Neural progenitor cell (in vitro differentiated cells): ENCODE results near the gene PRDM5. TPM values are rescaled to one million over a fixed set of nuclear protein-coding genes. Genes with fewer than 3 reads are reported as not detected.
"Not testable (repeated sequence)": the region's sequence is repeated elsewhere in the genome, so short reads cannot be mapped to it uniquely, and the experiment has no call there.

Source experiments
- DNase-seq: peaks from one replicate; pipeline ENCODE4 v3.0.0-alpha.2; 2016; ENCODE audit warnings: low spot score
- H2AFZ ChIP-seq: fragments of 200-600 bp; sonication (generic); replicated peaks from 2 replicates; pipeline ENCODE4 v1.6.1; 2016; ENCODE audit warnings: antibody characterized with exemption
- H3F3A ChIP-seq: fragments of 200-600 bp; sonication (generic); 2 replicates; pipeline ENCODE4 v1.6.1; 2016; ENCODE audit warnings: antibody characterized with exemption, low read depth
- H3K27ac ChIP-seq: fragments of 200-600 bp; sonication (generic); 2 replicates; pipeline ENCODE4 v1.5.1; 2016; ENCODE audit warnings: mild to moderate bottlenecking
- H3K27me3 ChIP-seq: fragments of 200-600 bp; sonication (generic); 2 replicates; pipeline ENCODE4 v1.6.1; 2016; ENCODE audit warnings: mild to moderate bottlenecking, moderate library complexity
- H3K36me3 ChIP-seq: fragments of 200-600 bp; sonication (generic); 2 replicates; pipeline ENCODE4 v1.5.1; 2016
- H3K4me1 ChIP-seq: fragments of 200-600 bp; sonication (generic); 2 replicates; pipeline ENCODE4 v1.6.1; 2016; ENCODE audit warnings: mixed run types
- H3K4me2 ChIP-seq: fragments of 200-600 bp; sonication (generic); 2 replicates; pipeline ENCODE4 v1.6.1; 2016
- H3K4me3 ChIP-seq: fragments of 200-600 bp; sonication (generic); 2 replicates; pipeline ENCODE4 v1.5.1; 2016
- H3K79me2 ChIP-seq: fragments of 200-600 bp; sonication (generic); 2 replicates; pipeline ENCODE4 v1.6.1; 2016; ENCODE audit warnings: low read depth
- H3K9ac ChIP-seq: fragments of 200-600 bp; sonication (generic); 2 replicates; pipeline ENCODE4 v1.6.1; 2016
- H3K9me3 ChIP-seq: fragments of 200-600 bp; sonication (generic); 2 replicates; pipeline ENCODE4 v1.5.1; 2016; ENCODE audit warnings: low read depth
- H4K20me1 ChIP-seq: fragments of 200-600 bp; sonication (generic); 2 replicates; pipeline ENCODE4 v1.6.1; 2016; ENCODE audit warnings: low read depth
- H3K27ac Mint-ChIP-seq: 3 replicates; pipeline ENCODE4 v1.8.0; 2021; ENCODE audit warnings: mixed read lengths
- H3K27me3 Mint-ChIP-seq: 2 replicates; pipeline ENCODE4 v1.8.0; 2022; ENCODE audit warnings: low read depth, mild to moderate bottlenecking, inconsistent platforms, moderate library complexity, mixed read lengths; ENCODE audit not compliant: insufficient read depth
- H3K36me3 Mint-ChIP-seq: 3 replicates; pipeline ENCODE4 v1.8.0; 2021; ENCODE audit warnings: mixed read lengths
- H3K4me1 Mint-ChIP-seq: 3 replicates; pipeline ENCODE4 v1.8.0; 2021; ENCODE audit warnings: mixed read lengths
- H3K4me3 Mint-ChIP-seq: 3 replicates; pipeline ENCODE4 v1.8.0; 2021; ENCODE audit warnings: mild to moderate bottlenecking, moderate library complexity, mixed read lengths
- H3K9me3 Mint-ChIP-seq: 3 replicates; pipeline ENCODE4 v1.8.0; 2020; ENCODE audit warnings: mixed read lengths
- CTCF ChIP-seq: fragments of 200-600 bp; sonication (generic); IDR thresholded peaks from 2 replicates; pipeline ENCODE4 v1.5.1; 2017; ENCODE audit warnings: antibody characterized with exemption, mild to moderate bottlenecking
- EZH2 ChIP-seq: fragments of 200-600 bp; sonication (generic); IDR thresholded peaks from 2 replicates; pipeline ENCODE4 v1.6.1; 2017; ENCODE audit warnings: antibody characterized with exemption, mild to moderate bottlenecking, moderate library complexity
- EZH2phosphoT487 ChIP-seq: fragments of 200-600 bp; sonication (generic); IDR thresholded peaks from 2 replicates; pipeline ENCODE4 v1.6.1; 2017; ENCODE audit warnings: antibody characterized with exemption
- total RNA-seq: library from RNA; depleted of rRNA; stranded (reverse); fragments of >200 nt; gene quantifications from 2 replicates; pipeline ENCODE4 v1.2.3, GENCODE V29; 2015; ENCODE audit warnings: low replicate concordance

Gene PRDM5
- total RNA-seq, 1 donor from 2014 or later: 51.7 TPM

- H3K27me3 Mint-ChIP-seq: no peaks in the 10 kb centered on the region
- H2AFZ ChIP-seq: no peak overlapping the region
- no peaks in the 10 kb centered on the region for H3F3A ChIP-seq
- no peaks in the 10 kb centered on the region for H4K20me1 ChIP-seq
- H3K27ac Mint-ChIP-seq: no peak overlapping the region
- peaks cover 17% of the 10 kb centered on the region for H3K9me3 Mint-ChIP-seq
- peaks cover 8% of the 10 kb centered on the region for H3K4me1 Mint-ChIP-seq
- H3K79me2 ChIP-seq: no peaks in the 10 kb centered on the region
- H3K4me3 Mint-ChIP-seq: no peak overlapping the region
- H3K27ac ChIP-seq: no peak overlapping the region
- TF ChIP-seq CTCF (no peak), EZH2phosphoT487 (no peak), EZH2 (no peak)
- peaks cover 9% of the 10 kb centered on the region for H3K36me3 ChIP-seq
- H3K4me1 ChIP-seq: peaks cover 11% of the 10 kb centered on the region
- H3K9ac ChIP-seq: no peak overlapping the region
- no peak overlapping the region for H3K4me3 ChIP-seq
- no peak for DNase-seq
- peaks cover 5% of the 10 kb centered on the region for H3K9me3 ChIP-seq
- H3K36me3 Mint-ChIP-seq: peaks cover 6% of the 10 kb centered on the region
- no peak overlapping the region for H3K4me2 ChIP-seq
- no peaks in the 10 kb centered on the region for H3K27me3 ChIP-seq
These were observed 172.9 kb downstream of the PRDM5 start for GRCh38 chr4:120749445-120750151.

GRCh38 chr4:120741636-120742035 lies 180.9 kb downstream of the PRDM5 start:
- not testable (repeated sequence) for H4K20me1 ChIP-seq, H3K27ac Mint-ChIP-seq, H3F3A ChIP-seq, H3K4me1 Mint-ChIP-seq, H3K9ac ChIP-seq, H3K9me3 ChIP-seq, H3K4me3 ChIP-seq, H3K36me3 Mint-ChIP-seq, H3K36me3 ChIP-seq, H3K4me3 Mint-ChIP-seq, H3K27me3 Mint-ChIP-seq, H3K27ac ChIP-seq, H3K27me3 ChIP-seq, H3K9me3 Mint-ChIP-seq, H3K4me1 ChIP-seq, H3K79me2 ChIP-seq
- Histone ChIP-seq H2AFZ (peak overlapping the region; percentile 26), H3K4me2 (peak overlapping the region; percentile 45)
- DNase-seq: peak; percentile 47

GRCh38 chr4:120736312-120736711 lies 186.2 kb downstream of the PRDM5 start:
- no peak for TF ChIP-seq CTCF
- H3K4me3 ChIP-seq: no peak overlapping the region
- H3K27me3 Mint-ChIP-seq: no peaks in the 10 kb centered on the region
- no peak for DNase-seq
- H3K9ac ChIP-seq: no peak overlapping the region
- no peak overlapping the region for H3K4me2 ChIP-seq
- H3K9me3 Mint-ChIP-seq: no peaks in the 10 kb centered on the region
- H3K9me3 ChIP-seq: no peaks in the 10 kb centered on the region
- no peak overlapping the region for H2AFZ ChIP-seq
- H3K36me3 ChIP-seq: no peaks in the 10 kb centered on the region
- no peaks in the 10 kb centered on the region for H3K4me1 ChIP-seq
- H3K27ac Mint-ChIP-seq: no peak overlapping the region
- H3K27ac ChIP-seq: no peak overlapping the region
- H3K4me1 Mint-ChIP-seq: no peaks in the 10 kb centered on the region
- H3K79me2 ChIP-seq: no peaks in the 10 kb centered on the region
- H3K27me3 ChIP-seq: no peaks in the 10 kb centered on the region
- H3K4me3 Mint-ChIP-seq: no peak overlapping the region
- H4K20me1 ChIP-seq: no peaks in the 10 kb centered on the region
- H3F3A ChIP-seq: no peaks in the 10 kb centered on the region
- H3K36me3 Mint-ChIP-seq: no peaks in the 10 kb centered on the region

GRCh38 chr4:120733968-120734367 lies 188.6 kb downstream of the PRDM5 start:
- Histone ChIP-seq H3F3A (no peaks in the 10 kb centered on the region), H4K20me1 (no peaks in the 10 kb centered on the region), H3K79me2 (no peaks in the 10 kb centered on the region), H3K4me2 (no peak overlapping the region), H3K4me3 (no peak overlapping the region), H3K27ac (no peak overlapping the region), H3K36me3 (no peaks in the 10 kb centered on the region), H2AFZ (no peak overlapping the region), H3K27me3 (no peaks in the 10 kb centered on the region), H3K4me1 (no peaks in the 10 kb centered on the region), H3K9ac (no peak overlapping the region), H3K9me3 (no peaks in the 10 kb centered on the region)
- Mint-ChIP-seq H3K9me3 (no peaks in the 10 kb centered on the region), H3K4me3 (no peak overlapping the region), H3K27me3 (peaks cover 2% of the 10 kb centered on the region), H3K36me3 (no peaks in the 10 kb centered on the region), H3K27ac (no peak overlapping the region), H3K4me1 (no peaks in the 10 kb centered on the region)
- DNase-seq: no peak
- TF ChIP-seq EZH2 (no peak), EZH2phosphoT487 (no peak), CTCF (no peak)
